Cardiac fibroblast (primary cell): Measurements from ENCODE around the gene DIP2C.

Experiments
- DNase-seq, 2 donors: peaks; one replicate each; pipeline versions ENCODE4 v3.0.0 to v3.0.0-alpha.2; 2010; ENCODE audit warnings: low read depth in 2 of 2
- H3K4me3 ChIP-seq, 2 donors: replicated peaks in 1 of 2; 1 replicate in 1 of 2; 2 replicates in 1 of 2; pipeline ENCODE4 v1.5.1; 2011; ENCODE audit warnings: low read depth in 2 of 2, low read length in 2 of 2, mild to moderate bottlenecking in 2 of 2, moderate library complexity in 1 of 2
- CTCF ChIP-seq: IDR thresholded peaks from one replicate; pipeline ENCODE4 v1.5.1; 2011; ENCODE audit warnings: low read depth, mild to moderate bottlenecking, low read length, inconsistent platforms

The DIP2C gene

GRCh38 chr10:566241-566885, 123.1 kb downstream of the DIP2C start:
- DNase-seq, result no peak
- no peak for TF ChIP-seq CTCF
- H3K4me3 ChIP-seq, result no peak overlapping the region

- no peak for DNase-seq
- H3K4me3 ChIP-seq, result no peak overlapping the region
- no peak for TF ChIP-seq CTCF
Observed at GRCh38 chr10:565676-566075, 123.8 kb downstream of the DIP2C start.

- no peak for TF ChIP-seq CTCF
- no peak for DNase-seq
- no peak overlapping the region for H3K4me3 ChIP-seq
Observed at GRCh38 chr10:565146-565545, 124.3 kb downstream of the DIP2C start.

- TF ChIP-seq CTCF, result no peak
- H3K4me3 ChIP-seq, result no peak overlapping the region
- DNase-seq, result no peak
Observed at GRCh38 chr10:563827-564226, 125.6 kb downstream of the DIP2C start.

GRCh38 chr10:562142-562541, 127.3 kb downstream of the DIP2C start:
- H3K4me3 ChIP-seq, result no peak overlapping the region
- TF ChIP-seq CTCF, result no peak
- no peak for DNase-seq

GRCh38 chr10:561721-562120, 127.7 kb downstream of the DIP2C start:
- TF ChIP-seq CTCF, result no peak
- no peak overlapping the region for H3K4me3 ChIP-seq
- DNase-seq, result no peak
